Dermis blood vessel endothelial cell (primary cell): ENCODE data around the gene UBE2D2. TPM values are rescaled to one million over a fixed set of nuclear protein-coding genes. Genes with fewer than 3 reads are reported as not detected.

ENCODE experiments used
- DNase-seq: peaks from one replicate; pipeline ENCODE4 v3.0.0; 2010
- total RNA-seq: library from RNA; depleted of rRNA; stranded (reverse); fragments of >200 nt; gene quantifications from 2 replicates; pipeline ENCODE4 v1.2.3, GENCODE V29; 2014

The UBE2D2 gene
- total RNA-seq, 1 donor from 2014 or later: 71.6 TPM

GRCh38 chr5:139636207-139636792 lies 75.2 kb downstream of the UBE2D2 start:
- DNase-seq: no peak

GRCh38 chr5:139636975-139637408 lies 75.9 kb downstream of the UBE2D2 start:
- DNase-seq: no peak

- peak; percentile 82 for DNase-seq
Observed at GRCh38 chr5:139637438-139638089, 76.4 kb downstream of the UBE2D2 start.

GRCh38 chr5:139638090-139638735 lies 77.1 kb downstream of the UBE2D2 start:
- DNase-seq: peak; percentile 66

GRCh38 chr5:139638736-139639618 lies 77.8 kb downstream of the UBE2D2 start:
- DNase-seq: no peak

DNA sequence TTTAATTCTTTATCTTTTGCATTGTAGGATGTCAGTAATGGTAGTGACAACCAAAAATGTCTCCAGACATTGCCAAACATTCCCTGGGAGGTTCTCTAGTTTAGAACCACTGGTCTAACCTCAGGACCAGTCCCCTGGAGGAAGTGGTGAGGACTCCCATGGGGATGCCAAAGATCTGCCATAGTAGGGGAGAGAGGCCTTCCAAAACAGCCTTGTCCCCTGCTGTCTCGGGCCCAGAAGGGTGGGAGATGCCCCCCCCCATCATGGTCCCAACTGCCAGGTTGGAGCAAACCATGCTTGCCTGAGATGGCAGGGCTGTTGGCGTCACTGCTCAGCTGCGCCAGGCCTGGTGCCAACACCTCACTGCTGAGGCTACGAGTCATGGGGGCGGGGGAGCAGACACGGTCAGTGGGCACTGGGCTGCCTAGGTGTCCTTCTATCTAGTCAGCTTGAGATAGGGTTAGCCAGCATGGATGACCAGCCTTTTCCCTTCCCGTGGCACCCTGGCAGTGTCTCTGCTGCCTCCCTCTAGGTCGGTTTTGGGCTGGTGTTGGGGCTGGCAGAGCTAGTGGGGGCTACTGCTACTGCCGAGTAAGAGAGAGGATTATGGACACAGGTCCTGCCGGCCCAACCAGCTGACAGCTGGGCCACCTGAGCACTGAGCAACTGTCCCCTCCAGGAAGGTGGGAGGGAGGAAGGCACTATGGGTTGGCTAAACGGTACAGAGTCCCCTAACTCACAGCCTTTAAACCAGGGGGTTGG lies 78.7 kb downstream of the UBE2D2 start:
- no peak for DNase-seq

DNA sequence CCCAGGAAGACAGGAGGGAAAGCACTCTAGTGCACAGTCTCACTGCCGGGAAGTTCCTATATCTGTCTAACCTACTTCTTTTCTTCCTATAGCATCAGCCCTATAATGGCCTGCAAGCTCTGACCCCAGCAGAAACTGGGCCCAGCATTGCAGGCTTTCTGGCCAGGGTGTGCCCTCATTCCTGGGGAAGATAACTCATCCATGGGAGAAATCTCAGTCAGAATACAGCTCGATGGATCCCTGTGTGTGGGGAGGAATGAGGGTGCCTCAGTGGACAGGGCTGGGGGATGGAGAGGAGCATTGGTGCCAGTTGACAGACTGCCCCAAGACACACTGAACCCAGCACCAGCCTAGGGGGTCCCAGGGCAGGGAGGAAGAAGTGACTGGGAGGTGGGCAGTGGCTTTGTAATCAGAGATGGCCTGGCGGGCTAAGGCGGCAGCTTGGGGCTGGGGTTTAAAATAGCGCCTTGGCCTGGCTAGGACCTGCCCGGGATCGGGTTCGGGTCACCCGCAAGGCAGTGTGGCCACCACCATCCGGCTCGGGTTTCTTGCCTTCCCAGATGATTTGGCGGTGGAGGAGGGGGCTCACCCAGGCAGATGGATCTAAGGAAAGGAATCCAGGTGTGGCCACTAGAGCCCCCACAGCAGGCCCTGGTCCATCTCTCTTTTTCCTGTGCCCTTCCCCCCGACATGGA lies 79.4 kb downstream of the UBE2D2 start:
- no peak for DNase-seq

- no peak for DNase-seq
Observed at GRCh38 chr5:139641116-139642080, 80.3 kb downstream of the UBE2D2 start.

DNA sequence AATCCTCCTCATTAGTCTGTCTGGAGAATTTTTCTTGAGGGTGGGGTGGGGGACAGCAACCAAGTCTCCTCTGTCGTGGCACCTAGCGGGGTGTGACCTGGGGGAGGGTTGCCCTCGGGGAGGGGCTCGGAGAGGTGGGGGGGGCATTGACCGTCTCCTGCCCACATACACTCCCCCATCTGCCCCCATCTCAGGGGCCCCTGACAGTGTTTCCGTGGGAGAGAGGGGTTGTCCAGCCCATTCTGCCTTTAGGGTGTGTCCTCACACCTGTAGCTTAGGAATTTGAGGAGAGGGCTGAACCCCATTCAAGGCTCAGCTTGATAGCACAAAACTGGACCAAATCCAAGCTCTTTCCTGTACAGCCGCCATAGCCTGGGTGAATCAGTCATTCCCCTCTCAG lies 81.1 kb downstream of the UBE2D2 start:
- DNase-seq: no peak

- no peak for DNase-seq
Observed at GRCh38 chr5:139642891-139643871, 82.0 kb downstream of the UBE2D2 start.

DNA sequence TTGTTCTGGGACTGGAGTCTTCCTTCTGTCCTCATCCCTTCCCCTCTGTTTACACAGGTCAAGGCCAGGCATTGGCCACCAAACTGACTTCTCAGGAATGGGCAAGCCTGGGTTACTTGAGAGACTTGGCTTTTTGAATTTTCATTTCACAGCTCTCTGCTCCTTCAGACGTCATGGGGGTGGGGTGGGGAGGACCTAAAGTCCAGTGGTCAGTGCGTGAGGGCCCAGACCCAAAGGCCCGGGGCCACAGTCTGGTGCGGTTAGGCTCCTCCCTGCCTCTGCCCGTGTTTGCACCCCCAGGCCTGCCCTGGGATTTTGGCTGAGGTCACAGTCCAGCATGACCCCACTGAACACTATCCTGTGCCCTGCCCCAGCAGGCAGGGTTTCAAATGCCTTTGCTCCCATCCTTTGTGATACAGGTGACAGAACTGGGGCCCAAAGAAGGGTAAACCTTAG lies 82.9 kb downstream of the UBE2D2 start:
- DNase-seq: no peak

DNA sequence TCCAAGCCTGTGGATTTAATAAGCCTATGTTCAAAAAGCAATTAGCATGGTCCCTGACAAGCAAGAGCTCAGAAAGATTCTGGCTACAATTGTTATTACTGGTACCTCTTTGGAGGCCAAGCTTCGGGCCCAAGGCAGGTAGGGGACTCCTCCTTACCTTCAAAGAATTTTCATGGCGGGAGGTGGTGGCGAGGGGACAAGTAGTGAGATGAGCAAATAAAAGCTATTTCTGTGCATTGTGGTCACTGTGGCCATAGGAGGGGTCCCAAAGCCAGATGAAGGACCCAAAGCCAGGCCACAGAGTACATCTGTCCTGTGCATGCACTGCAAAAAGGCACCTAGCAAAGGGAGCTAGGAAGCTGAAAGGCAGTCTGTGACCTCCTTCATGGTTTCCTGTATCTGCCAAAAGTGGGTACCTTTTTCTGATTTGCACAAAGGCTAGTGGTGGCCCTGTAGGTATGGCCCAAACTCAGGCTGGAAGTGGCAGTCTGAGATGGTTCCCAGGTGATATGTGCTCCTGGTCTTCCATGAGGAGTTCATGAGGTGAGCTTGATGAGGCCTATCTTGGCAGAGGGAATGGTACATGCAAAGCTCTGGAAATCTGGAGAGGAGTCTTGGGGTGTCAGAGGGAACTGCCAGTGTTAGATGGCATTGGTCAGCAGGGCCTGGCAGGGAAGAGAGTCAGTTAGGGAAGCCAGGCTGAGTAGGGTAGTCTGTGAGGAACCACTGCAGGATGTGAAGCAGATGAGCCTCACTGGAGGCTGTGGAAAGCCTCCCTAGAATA lies 83.7 kb downstream of the UBE2D2 start:
- no peak for DNase-seq

- no peak for DNase-seq
Observed at GRCh38 chr5:139645430-139645871, 84.3 kb downstream of the UBE2D2 start.

- DNase-seq: no peak
Observed at GRCh38 chr5:139646111-139646510, 85.0 kb downstream of the UBE2D2 start.

DNA sequence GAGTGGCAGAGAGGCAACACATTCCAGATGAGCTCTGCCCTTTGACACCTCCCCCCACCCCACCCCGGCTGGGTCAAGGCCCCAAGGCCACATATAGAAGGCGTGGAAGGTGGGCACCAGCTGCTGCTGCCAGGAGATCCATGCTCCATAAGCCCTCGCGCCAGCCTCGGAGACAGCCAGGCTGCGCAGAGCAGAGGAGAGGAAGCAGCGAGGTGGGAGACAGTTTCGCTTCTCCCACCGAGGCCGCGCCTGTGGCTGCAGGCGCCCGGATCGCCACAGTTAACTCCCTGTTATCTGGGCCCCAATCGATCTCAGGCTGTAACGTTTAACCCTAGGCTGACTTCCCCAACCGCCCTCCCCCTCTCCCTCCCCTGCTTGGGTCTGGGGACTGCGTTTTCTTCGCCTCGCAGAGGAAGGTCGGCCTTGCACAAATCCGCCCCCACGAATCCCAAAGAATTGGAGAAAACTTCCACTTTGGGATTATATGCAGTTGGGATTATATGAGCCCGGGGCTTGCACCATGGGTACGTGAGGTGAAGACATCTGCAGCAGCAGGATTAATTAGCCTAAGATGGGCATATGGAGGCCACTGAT lies 85.9 kb downstream of the UBE2D2 start:
- DNase-seq: no peak

GRCh38 chr5:139647506-139648204 lies 86.5 kb downstream of the UBE2D2 start:
- DNase-seq: no peak
